Kidney (tissue), 14 donors: Measurements from ENCODE around the gene ABLIM1. TPM values are rescaled to one million over a fixed set of nuclear protein-coding genes. Genes with fewer than 3 reads are reported as not detected.

ENCODE experiments used
- DNase-seq, 5 donors: peaks; one replicate each; pipeline ENCODE4 v3.0.0-alpha.2; 2013 to 2020
- FAIRE-seq: peaks from 2 replicates; lab custom pipeline; 2012; peaks lifted over from hg19 to GRCh38; lab: Jason Lieb, UNC
- H3K27ac ChIP-seq, 2 donors: one replicate each; pipeline ENCODE4 v1.7.0; 2013; ENCODE audit warnings: low read depth in 2 of 2, low read length in 2 of 2, inconsistent platforms in 1 of 2
- H3K27me3 ChIP-seq: one replicate; pipeline ENCODE4 v1.7.1; 2013; ENCODE audit warnings: low read length, inconsistent platforms; ENCODE audit not compliant: control insufficient read depth, insufficient read depth
- H3K36me3 ChIP-seq, 3 donors: one replicate each; pipeline versions ENCODE4 v1.7.0 to v1.7.1; 2013; ENCODE audit warnings: low read length in 3 of 3, control low read depth in 1 of 3, inconsistent platforms in 1 of 3; ENCODE audit not compliant: insufficient read depth in 3 of 3, control insufficient read depth in 2 of 3
- H3K4me1 ChIP-seq, 3 donors: one replicate each; pipeline versions ENCODE4 v1.7.0 to v1.7.1; 2013; ENCODE audit warnings: low read length in 3 of 3, inconsistent platforms in 1 of 3, low read depth in 1 of 3; ENCODE audit not compliant: control insufficient read depth in 2 of 3, insufficient read depth in 2 of 3
- H3K4me3 ChIP-seq, 3 donors: one replicate each; pipeline versions ENCODE4 v1.7.0 to v1.8.1; 2013; ENCODE audit warnings: low read length in 3 of 3, control low read depth in 1 of 3, inconsistent platforms in 1 of 3
- H3K9ac ChIP-seq, 3 donors: one replicate each; pipeline versions ENCODE4 v1.7.0 to v1.7.1; 2013; ENCODE audit warnings: low read length in 3 of 3, control low read depth in 1 of 3, inconsistent platforms in 1 of 3
- H3K9me3 ChIP-seq, 3 donors: one replicate each; pipeline versions ENCODE4 v1.7.0 to v1.7.1; 2013; ENCODE audit warnings: low read length in 3 of 3, control low read depth in 1 of 3, inconsistent platforms in 1 of 3; ENCODE audit not compliant: control insufficient read depth in 2 of 3, insufficient read depth in 1 of 3
- CTCF ChIP-seq: IDR thresholded peaks from 3 replicates; pipeline ENCODE4 v1.5.1; 2012; ENCODE audit warnings: mild to moderate bottlenecking, moderate library complexity, borderline replicate concordance; ENCODE audit not compliant: insufficient read depth; ENCODE audit errors: extremely low read depth
- intact Hi-C: fragments of 100-400 bp; cut with DNase I; formaldehyde crosslinking; loops from one replicate; pipeline ENCODE4 v1.11.1; 2022
- polyA plus RNA-seq: library from polyadenylated mRNA; stranded (reverse); fragments of 350-450 nt; fragmentation: Illumina TruSeq; extraction: RNeasy Lipid Tissue Mini Kit (QIAGEN cat#74804); gene quantifications from one replicate; pipeline ENCODE4 v1.2.3, GENCODE V29; 2014; ENCODE audit warnings: low read depth, low replicate concordance; ENCODE audit not compliant: insufficient read depth
- total RNA-seq: library from RNA; stranded (reverse); fragmentation: NEBNext Ultra II Directional; extraction: Animal tissue kit (Norgen Biotek cat#: 25700); gene quantifications from one replicate; pipeline ENCODE4 v1.2.1, GENCODE V29; 2021
- donor health status: control.
- donor health status: control.
- donor health status: control.
- donor health status: control.
- donor health status: control.
- donor health status: DM: yes; HTN: yes; CAD: no.
- donor health status: Normal renal cell carcinoma (clear cell type).

The ABLIM1 gene
- total and polyA plus RNA-seq, 2 donors from 2014 or later, result 32.3 to 158 TPM

GRCh38 chr10:114682532-114682931 is 24.5 kb upstream of the ABLIM1 start:
- intact Hi-C loops, result no loop called here
- Histone ChIP-seq H3K4me1 (peaks cover 5 to 44% (median 20%) of the 10 kb centered on the region in 3 donors), H3K9me3 (no peaks in the 10 kb centered on the region), H3K36me3 (no peaks in the 10 kb centered on the region), H3K4me3 (peak overlapping the region in 1 of 3 donors; percentile 7), H3K27ac (peak overlapping the region; percentile 90 to 91), H3K27me3 (no peaks in the 10 kb centered on the region), H3K9ac (peak overlapping the region in 1 of 3 donors; percentile 0)
- no peak for TF ChIP-seq CTCF
- DNase-seq (no peak), FAIRE-seq (no peak)

DNA sequence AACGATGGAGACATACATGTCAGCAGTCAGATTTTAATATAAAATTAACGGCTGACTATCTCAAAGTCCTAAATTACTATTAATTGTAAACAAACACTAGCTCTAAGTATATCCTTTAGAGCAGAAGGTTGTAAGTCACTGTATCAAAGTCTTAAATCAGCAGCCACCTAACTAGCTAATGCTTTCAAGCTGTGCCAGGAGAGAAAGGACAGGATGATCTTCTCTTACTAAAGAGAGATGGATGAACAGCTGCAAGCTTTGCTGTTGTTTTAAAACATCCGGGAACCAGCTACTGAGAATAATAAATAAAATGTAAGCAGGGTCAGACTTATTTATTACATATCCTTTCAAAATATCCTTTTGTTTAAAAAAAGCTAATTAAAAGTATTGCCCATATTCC is 24.0 kb upstream of the ABLIM1 start:
- no peaks in the 10 kb centered on the region for H3K9me3 ChIP-seq
- no peaks in the 10 kb centered on the region for H3K36me3 ChIP-seq
- H3K4me3 ChIP-seq, result no peak overlapping the region
- intact Hi-C loops, result no loop called here
- H3K27ac ChIP-seq, result peak overlapping the region; percentile 90 to 91
- peaks cover 5 to 44% (median 20%) of the 10 kb centered on the region in 3 donors for H3K4me1 ChIP-seq
- no peak for TF ChIP-seq CTCF
- H3K27me3 ChIP-seq, result no peaks in the 10 kb centered on the region
- FAIRE-seq (no peak), DNase-seq (no peak)
- H3K9ac ChIP-seq, result peak overlapping the region in 1 of 3 donors; percentile 0

- no peaks in the 10 kb centered on the region for H3K9me3 ChIP-seq
- FAIRE-seq (no peak), DNase-seq (peak in 3 of 5 donors; percentile 56 to 91 (median 71))
- intact Hi-C loops, result no loop called here
- no peaks in the 10 kb centered on the region for H3K27me3 ChIP-seq
- H3K4me3 ChIP-seq, result no peak overlapping the region
- no peak overlapping the region for H3K9ac ChIP-seq
- no peak for TF ChIP-seq CTCF
- H3K4me1 ChIP-seq, result peaks cover 5 to 44% (median 20%) of the 10 kb centered on the region in 3 donors
- H3K36me3 ChIP-seq, result no peaks in the 10 kb centered on the region
- H3K27ac ChIP-seq, result peak overlapping the region; percentile 54 to 76
Measured at GRCh38 chr10:114681542-114681941, 23.5 kb upstream of the ABLIM1 start.

- no peaks in the 10 kb centered on the region for H3K9me3 ChIP-seq
Measured at GRCh38 chr10:114680543-114681117, 22.6 kb upstream of the ABLIM1 start.

More at GRCh38 chr10:114680543-114681117, 22.6 kb upstream of the ABLIM1 start:
- Histone ChIP-seq H3K36me3 (no peaks in the 10 kb centered on the region), H3K27me3 (no peaks in the 10 kb centered on the region), H3K27ac (peak overlapping the region in 1 of 2 donors; percentile 28), H3K4me3 (no peak overlapping the region), H3K9ac (no peak overlapping the region), H3K4me1 (peaks cover 5 to 40% (median 17%) of the 10 kb centered on the region in 3 donors)
- no peak for FAIRE-seq
- DNase-seq, result no peak
- intact Hi-C loops, result no loop called here
- no peak for TF ChIP-seq CTCF
